Smooth muscle cell (in vitro differentiated cells): Measurements from ENCODE around the gene TIGAR. TPM values are rescaled to one million over a fixed set of nuclear protein-coding genes. Genes with fewer than 3 reads are reported as not detected.
A peak's percentile ranks its signal among the peaks of the same experiment; 100 is the strongest.

Experiments
- DNase-seq: peaks from one replicate; lab custom pipeline; 2025; ENCODE audit not compliant: unreplicated experiment; lab: John Stamatoyannopoulos, UW
- H2AFZ ChIP-seq: fragments of 200-600 bp; sonication (generic); 2 replicates; pipeline ENCODE4 v1.6.0; 2016; ENCODE audit warnings: antibody characterized with exemption, low read depth, mild to moderate bottlenecking
- H3F3A ChIP-seq: fragments of 200-600 bp; sonication (generic); 2 replicates; pipeline ENCODE4 v1.6.0; 2017; ENCODE audit warnings: antibody characterized with exemption, low read depth
- H3K27ac ChIP-seq: fragments of 200-600 bp; sonication (generic); 2 replicates; pipeline ENCODE4 v1.5.1; 2016; ENCODE audit warnings: low read depth, mild to moderate bottlenecking
- H3K27me3 ChIP-seq: fragments of 200-600 bp; sonication (generic); 2 replicates; pipeline ENCODE4 v1.6.1; 2016; ENCODE audit warnings: low read depth, mild to moderate bottlenecking
- H3K36me3 ChIP-seq: fragments of 200-600 bp; sonication (generic); 2 replicates; pipeline ENCODE4 v1.5.1; 2016; ENCODE audit warnings: low read depth
- H3K4me1 ChIP-seq: fragments of 200-600 bp; sonication (generic); 2 replicates; pipeline ENCODE4 v1.5.1; 2016; ENCODE audit warnings: low read depth
- H3K4me2 ChIP-seq: fragments of 200-600 bp; sonication (generic); 2 replicates; pipeline ENCODE4 v1.6.0; 2016; ENCODE audit warnings: mild to moderate bottlenecking
- H3K4me3 ChIP-seq: fragments of 200-600 bp; sonication (generic); 2 replicates; pipeline ENCODE4 v1.5.1; 2016; ENCODE audit warnings: mild to moderate bottlenecking
- H3K79me2 ChIP-seq: fragments of 200-600 bp; sonication (generic); 2 replicates; pipeline ENCODE4 v1.6.0; 2016; ENCODE audit warnings: low read depth, mild to moderate bottlenecking
- H3K9ac ChIP-seq: fragments of 200-600 bp; sonication (generic); 2 replicates; pipeline ENCODE4 v1.6.0; 2016; ENCODE audit warnings: low read depth
- H3K9me3 ChIP-seq: fragments of 200-600 bp; sonication (generic); replicated peaks from 2 replicates; pipeline ENCODE4 v1.5.1; 2016; ENCODE audit warnings: low read depth
- H4K20me1 ChIP-seq: fragments of 200-600 bp; sonication (generic); 2 replicates; pipeline ENCODE4 v1.6.0; 2016; ENCODE audit warnings: low read depth
- WGBS: methylation state at CpG from one replicate; pipeline ENCODE4 v1.1.7; 2016; ENCODE audit warnings: low lambda C conversion rate; 5-methylcytosine and 5-hydroxymethylcytosine counted together
- polyA plus RNA-seq: library from polyadenylated mRNA; unstranded; fragments of >200 nt; fragmentation: Nextera tagmentation; extraction: Ambion mirVana; gene quantifications from 2 replicates; pipeline ENCODE4 v1.2.1, GENCODE V29; 2016
- total RNA-seq: library from RNA; depleted of rRNA; stranded (reverse); fragments of >200 nt; gene quantifications from 2 replicates; pipeline ENCODE4 v1.2.3, GENCODE V29; 2014
- TF ChIP-seq, protein P1 (sequence below): fragments of 200-600 bp; sonication (generic); IDR thresholded peaks from 2 replicates; pipeline ENCODE4 v1.5.1; 2017; ENCODE audit warnings: borderline replicate concordance, mild to moderate bottlenecking, antibody characterized with exemption; ENCODE audit not compliant: insufficient read depth, poor library complexity, severe bottlenecking

The TIGAR gene
- total and polyA plus RNA-seq, 2 experiments from 2014 or later = 21.6 to 26.1 TPM

DNA sequence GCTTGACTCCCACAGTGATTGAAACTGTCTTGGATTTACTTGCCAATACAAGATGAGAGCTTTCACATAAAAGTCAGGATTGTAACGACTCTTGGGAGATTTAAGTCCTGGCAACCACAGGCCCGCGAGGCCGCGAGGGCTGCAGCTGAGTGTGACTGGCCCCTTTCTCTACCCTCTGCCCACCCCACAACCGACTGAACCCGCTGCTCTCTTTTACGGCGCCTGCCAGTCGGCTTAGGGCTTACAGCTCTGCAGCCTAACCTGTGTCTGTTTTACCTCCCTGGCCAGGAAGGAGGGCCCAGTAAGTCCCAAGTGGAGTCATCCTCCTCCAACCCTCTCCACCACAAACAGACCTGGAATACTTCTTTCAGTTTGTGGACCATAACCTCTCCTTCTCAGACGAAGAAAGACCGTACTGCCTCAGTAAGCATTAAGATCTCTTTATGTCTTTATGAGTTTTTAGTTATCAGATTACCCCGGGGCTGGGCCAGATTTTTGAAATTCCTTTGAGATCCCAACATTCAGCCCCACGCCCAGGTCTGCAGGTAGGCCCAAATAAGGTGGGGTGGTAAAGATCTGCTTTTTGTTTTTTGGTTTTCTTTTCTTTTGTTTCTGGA is 12.6 kb upstream of the TIGAR start:
- H3F3A ChIP-seq = peaks cover 40% of the 10 kb centered on the region
- H3K4me3 ChIP-seq = no peak overlapping the region
- TF ChIP-seq, protein P1, sequence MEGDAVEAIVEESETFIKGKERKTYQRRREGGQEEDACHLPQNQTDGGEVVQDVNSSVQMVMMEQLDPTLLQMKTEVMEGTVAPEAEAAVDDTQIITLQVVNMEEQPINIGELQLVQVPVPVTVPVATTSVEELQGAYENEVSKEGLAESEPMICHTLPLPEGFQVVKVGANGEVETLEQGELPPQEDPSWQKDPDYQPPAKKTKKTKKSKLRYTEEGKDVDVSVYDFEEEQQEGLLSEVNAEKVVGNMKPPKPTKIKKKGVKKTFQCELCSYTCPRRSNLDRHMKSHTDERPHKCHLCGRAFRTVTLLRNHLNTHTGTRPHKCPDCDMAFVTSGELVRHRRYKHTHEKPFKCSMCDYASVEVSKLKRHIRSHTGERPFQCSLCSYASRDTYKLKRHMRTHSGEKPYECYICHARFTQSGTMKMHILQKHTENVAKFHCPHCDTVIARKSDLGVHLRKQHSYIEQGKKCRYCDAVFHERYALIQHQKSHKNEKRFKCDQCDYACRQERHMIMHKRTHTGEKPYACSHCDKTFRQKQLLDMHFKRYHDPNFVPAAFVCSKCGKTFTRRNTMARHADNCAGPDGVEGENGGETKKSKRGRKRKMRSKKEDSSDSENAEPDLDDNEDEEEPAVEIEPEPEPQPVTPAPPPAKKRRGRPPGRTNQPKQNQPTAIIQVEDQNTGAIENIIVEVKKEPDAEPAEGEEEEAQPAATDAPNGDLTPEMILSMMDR = no peak
- peaks cover 11% of the 10 kb centered on the region for H3K4me1 ChIP-seq
- no peak for DNase-seq
- H3K36me3 ChIP-seq = no peaks in the 10 kb centered on the region
- H3K27ac ChIP-seq = peak overlapping the region; percentile 65
- no peak overlapping the region for H3K9ac ChIP-seq
- 44% methylated on average over 14 of the region's 14 CpGs for WGBS
- H3K79me2 ChIP-seq = no peaks in the 10 kb centered on the region
- no peaks in the 10 kb centered on the region for H3K9me3 ChIP-seq
- H4K20me1 ChIP-seq = peaks cover 48% of the 10 kb centered on the region
- no peak overlapping the region for H2AFZ ChIP-seq
- H3K27me3 ChIP-seq = no peaks in the 10 kb centered on the region
- peak overlapping the region; percentile 80 for H3K4me2 ChIP-seq

DNA sequence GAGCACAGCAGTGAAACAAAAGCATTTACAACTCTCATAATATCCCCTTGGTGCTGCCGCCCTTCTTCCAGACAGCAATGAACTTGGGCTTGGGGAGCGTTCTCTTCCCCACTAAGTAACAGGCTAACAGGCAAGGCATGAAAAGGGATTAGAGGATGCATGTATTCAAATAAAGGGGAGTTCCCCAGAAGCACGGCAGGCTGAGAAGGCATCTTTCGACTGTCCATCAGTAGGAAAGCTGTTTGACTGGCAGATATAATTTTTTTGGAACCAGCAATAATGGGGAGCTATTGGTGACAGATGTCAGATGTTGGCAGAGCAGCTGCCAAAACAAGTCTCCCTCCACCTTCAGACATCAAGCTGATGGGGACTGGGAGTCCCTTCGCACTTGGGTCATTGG is 9.2 kb upstream of the TIGAR start:
- Histone ChIP-seq H3K27me3 (no peaks in the 10 kb centered on the region), H3K4me1 (peaks cover 8% of the 10 kb centered on the region), H3K36me3 (no peaks in the 10 kb centered on the region), H3K79me2 (no peaks in the 10 kb centered on the region), H3K4me2 (no peak overlapping the region), H3K9ac (no peak overlapping the region), H3K4me3 (no peak overlapping the region), H3F3A (peaks cover 9% of the 10 kb centered on the region), H4K20me1 (peaks cover 16% of the 10 kb centered on the region), H2AFZ (no peak overlapping the region), H3K27ac (no peak overlapping the region), H3K9me3 (no peaks in the 10 kb centered on the region)
- TF ChIP-seq, protein P1 = no peak
- DNase-seq = no peak
- WGBS = 98% methylated on average over 5 of the region's 5 CpGs

DNA sequence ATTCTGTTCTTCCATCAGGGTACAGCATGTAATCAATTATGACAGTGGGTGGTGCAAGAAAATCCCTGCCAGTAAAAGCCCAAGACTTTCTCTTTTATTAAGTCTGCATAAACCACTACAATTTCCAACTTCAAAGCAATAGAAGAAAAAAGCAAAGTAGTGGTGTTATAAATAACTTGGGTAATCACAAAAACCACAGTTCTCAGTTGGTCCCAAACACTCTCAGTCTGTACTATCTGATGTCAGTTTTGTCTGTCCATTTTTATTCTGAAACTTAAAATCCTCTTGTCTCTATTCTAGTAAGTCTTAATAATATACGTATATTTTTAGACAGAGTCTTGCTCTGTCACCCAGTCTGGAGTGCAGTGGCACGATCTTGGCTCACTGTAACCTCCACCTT is 8.8 kb upstream of the TIGAR start:
- Histone ChIP-seq H3K36me3 (no peaks in the 10 kb centered on the region), H3K9ac (no peak overlapping the region), H3K4me3 (no peak overlapping the region), H3K9me3 (no peaks in the 10 kb centered on the region), H2AFZ (no peak overlapping the region), H3K4me2 (no peak overlapping the region), H3K27ac (no peak overlapping the region), H3K79me2 (no peaks in the 10 kb centered on the region), H4K20me1 (peaks cover 11% of the 10 kb centered on the region), H3F3A (peaks cover 4% of the 10 kb centered on the region), H3K27me3 (no peaks in the 10 kb centered on the region), H3K4me1 (peaks cover 3% of the 10 kb centered on the region)
- DNase-seq = no peak
- TF ChIP-seq, protein P1 = no peak
- 90% methylated on average over 2 of the region's 2 CpGs for WGBS

DNA sequence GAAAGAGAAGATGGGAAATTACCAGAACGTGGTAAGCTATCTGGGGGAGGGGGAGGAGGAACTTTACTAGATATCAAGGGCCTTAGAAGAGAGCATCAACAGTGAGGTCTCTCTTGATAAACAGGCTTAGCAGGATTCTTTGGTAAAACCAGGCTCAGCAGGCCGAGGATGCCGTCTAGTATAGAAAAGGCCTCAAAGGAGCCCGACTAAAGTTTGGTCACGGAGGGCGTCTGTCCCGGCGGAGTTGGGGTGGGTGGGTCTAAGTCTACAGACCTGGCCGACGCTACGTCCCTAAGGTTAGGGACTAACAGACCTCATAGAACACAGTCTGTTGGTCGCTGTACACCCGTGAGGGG is 538 bp upstream of the TIGAR start:
- peaks cover 3% of the 10 kb centered on the region for H3F3A ChIP-seq
- H3K27me3 ChIP-seq = no peaks in the 10 kb centered on the region
- H3K4me3 ChIP-seq = peak overlapping the region; percentile 94
- no peak for DNase-seq
- H3K4me1 ChIP-seq = peaks cover 9% of the 10 kb centered on the region
- H3K9ac ChIP-seq = peak overlapping the region; percentile 85
- H3K9me3 ChIP-seq = no peaks in the 10 kb centered on the region
- H4K20me1 ChIP-seq = peaks cover 33% of the 10 kb centered on the region
- peak overlapping the region; percentile 82 for H2AFZ ChIP-seq
- TF ChIP-seq, protein P1 = no peak
- peaks cover 41% of the 10 kb centered on the region for H3K79me2 ChIP-seq
- 0% methylated on average over 13 of the region's 13 CpGs for WGBS
- H3K4me2 ChIP-seq = peak overlapping the region; percentile 88
- H3K36me3 ChIP-seq = no peaks in the 10 kb centered on the region
- H3K27ac ChIP-seq = peak overlapping the region; percentile 91
